Sciatic nerve (tissue), 2 donors: Measurements from ENCODE around the gene TMEM9. TPM values are rescaled to one million over a fixed set of nuclear protein-coding genes. Genes with fewer than 3 reads are reported as not detected.
A peak's percentile ranks its signal among the peaks of the same experiment; 100 is the strongest.

ENCODE experiments used
- ATAC-seq: fragments of 200-7000 bp; cut with Tn5 transposase; one replicate; pipeline ENCODE4 v1.9.1; 2020; ENCODE audit warnings: mild to moderate bottlenecking, moderate library complexity
- DNase-seq: peaks from one replicate; pipeline ENCODE4 v3.0.0-alpha.2; 2020; ENCODE audit warnings: low spot score
- intact Hi-C: fragments of 100-400 bp; cut with DNase I; formaldehyde crosslinking; loops from one replicate; pipeline ENCODE4 v1.14.2; 2022
- total RNA-seq: library from RNA; stranded (reverse); fragmentation: NEBNext Ultra II Directional; extraction: Animal tissue kit (Norgen Biotek cat#: 25700); gene quantifications from one replicate; pipeline ENCODE4 v1.2.1, GENCODE V29; 2021
- donor health status: DM: no; HTN: no; CAD: no.
- donor health status: DM: no; HTN: no; CAD: no.

The TMEM9 gene
- total RNA-seq: 42.9 TPM

DNA sequence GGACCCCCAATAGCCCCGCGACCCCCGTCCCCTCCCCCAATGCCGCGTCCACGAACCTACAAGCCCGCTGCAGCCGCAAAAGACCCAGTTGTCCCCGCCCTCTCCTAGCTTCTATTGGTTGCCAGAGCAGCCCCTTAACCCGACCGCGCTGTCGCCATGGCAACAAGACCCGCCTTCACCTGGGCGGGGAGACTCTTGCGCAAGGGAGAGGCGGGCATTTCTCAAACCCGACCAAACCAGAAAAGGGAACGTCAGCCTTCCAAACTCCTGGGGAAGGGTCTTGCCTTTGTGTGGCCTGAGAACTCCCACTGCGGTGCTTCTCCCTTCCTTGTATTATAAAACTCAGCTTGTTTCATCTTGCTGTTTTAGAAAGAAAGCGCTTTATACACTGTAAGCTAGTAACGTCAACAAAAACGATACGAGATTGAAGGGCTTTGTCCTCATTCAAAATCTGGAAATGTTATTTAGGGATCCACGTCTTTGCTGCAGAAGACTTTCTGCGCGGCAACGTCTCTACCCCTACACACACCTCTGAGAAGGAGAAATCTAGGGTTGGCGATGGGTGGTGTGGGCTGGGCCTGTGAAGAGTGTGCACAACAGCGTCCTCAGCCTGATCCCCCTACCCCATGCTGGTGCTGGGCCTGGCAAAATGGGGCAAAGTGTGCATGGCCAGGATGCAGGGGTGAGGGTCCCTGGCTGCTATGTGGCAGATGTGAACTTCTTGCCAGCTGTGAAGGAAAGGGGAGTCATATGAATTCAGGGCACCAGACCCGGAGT is at the start of gene TMEM9:
Gene TMEM9, minus strand, starts transcription at position 86 of the 777 bp plus-strand sequence. CDS start 551 bp downstream, outside the sequence.
- intact Hi-C loops: no loop called here
- DNase-seq (peak; percentile 100), ATAC-seq (peak; percentile 99)

- intact Hi-C loops: no loop called here
- ATAC-seq (no peak), DNase-seq (no peak)
Measured at GRCh38 chr1:201198598-201198997, 44.3 kb upstream of the TMEM9 start.

- intact Hi-C loops: no loop called here
- DNase-seq: no peak
- no peak for ATAC-seq
Measured at GRCh38 chr1:201194046-201194445, 39.8 kb upstream of the TMEM9 start.

DNA sequence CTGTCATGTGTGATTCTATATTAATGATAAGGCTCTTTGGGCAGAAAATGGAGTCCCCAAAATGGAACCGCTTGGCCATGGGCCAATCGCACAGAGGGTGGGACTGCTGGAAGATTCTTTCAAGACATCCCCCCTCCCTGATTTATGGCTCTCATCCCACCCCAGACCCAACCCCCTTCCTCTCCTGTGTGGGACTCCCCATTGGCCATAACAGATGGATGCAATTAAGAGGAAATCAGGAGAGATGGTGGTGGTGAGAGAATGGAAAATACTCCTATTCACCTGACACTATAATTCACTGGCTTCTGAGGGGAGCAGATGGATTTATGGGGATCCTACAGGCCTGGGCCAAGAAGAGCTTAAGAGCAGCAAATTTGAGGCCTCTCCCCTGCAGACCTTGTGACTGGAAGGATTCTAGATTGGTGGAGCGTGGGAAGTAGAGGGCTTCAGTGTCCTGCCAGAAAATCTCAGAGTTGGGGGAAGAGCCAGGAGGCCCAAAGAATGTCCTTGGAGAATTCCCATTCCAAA is 38.1 kb upstream of the TMEM9 start:
- intact Hi-C loops: no loop called here
- ATAC-seq: peak; percentile 39
- DNase-seq: no peak

GRCh38 chr1:201191653-201192260 is 37.5 kb upstream of the TMEM9 start:
- ATAC-seq (no peak), DNase-seq (no peak)
- intact Hi-C loops: no loop called here

GRCh38 chr1:201190624-201191051 is 36.4 kb upstream of the TMEM9 start, which contains the start of gene IGFN1:
Gene IGFN1 (plus strand): TSS chr1:201190824. CDS start chr1:201193294, 2,470 bp downstream.
- ATAC-seq (no peak), DNase-seq (no peak)
- intact Hi-C loops: no loop called here

- ATAC-seq (no peak), DNase-seq (no peak)
- intact Hi-C loops: no loop called here
Measured at GRCh38 chr1:201190005-201190404, 35.7 kb upstream of the TMEM9 start.

DNA sequence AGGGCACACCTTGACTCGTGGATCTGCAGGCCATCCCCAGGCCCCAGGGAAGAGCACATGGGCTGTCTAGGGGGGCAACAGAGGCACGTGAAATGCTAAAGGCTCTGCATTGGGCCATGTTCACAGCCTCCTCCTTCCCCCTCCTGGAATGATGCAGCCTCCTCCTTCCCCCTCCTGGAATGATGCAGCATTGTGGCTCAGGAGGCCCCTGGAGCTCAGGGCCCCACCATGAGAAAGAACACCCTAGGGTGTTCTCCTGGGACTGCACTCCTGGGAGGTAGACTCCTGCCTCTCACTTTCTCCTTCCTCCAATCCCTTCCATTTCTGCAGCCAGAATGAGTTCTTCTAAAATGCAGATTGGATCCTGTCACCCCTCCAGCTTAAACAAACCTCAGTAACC is 34.8 kb upstream of the TMEM9 start:
- no peak for ATAC-seq
- intact Hi-C loops: no loop called here

DNA sequence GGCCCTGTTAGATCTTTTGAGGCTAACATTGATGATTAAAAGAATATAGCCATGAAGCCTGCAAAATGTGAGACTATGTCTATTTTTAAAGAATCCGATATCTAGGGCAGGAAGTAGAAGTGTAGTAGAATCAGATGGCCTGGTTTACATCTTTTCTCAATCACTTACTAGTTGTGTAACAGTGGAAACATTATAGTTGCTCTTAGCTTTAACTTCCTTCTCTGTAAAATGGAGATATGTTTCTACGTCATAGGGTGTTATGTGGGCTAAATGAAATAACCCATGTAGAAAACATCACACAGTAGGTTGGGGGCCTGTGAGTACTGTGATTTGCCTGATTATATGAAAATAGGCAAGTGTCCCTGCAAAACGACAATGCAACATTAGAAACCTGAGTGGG is 31.9 kb upstream of the TMEM9 start:
- intact Hi-C loops: no loop called here
- no peak for ATAC-seq
- DNase-seq: no peak

More for the DNA sequence above, 34.8 kb upstream of the TMEM9 start:
- DNase-seq: no peak

GRCh38 chr1:201185527-201186128 is 31.4 kb upstream of the TMEM9 start:
- ATAC-seq (no peak), DNase-seq (peak; percentile 30)
- intact Hi-C loops: no loop called here

DNA sequence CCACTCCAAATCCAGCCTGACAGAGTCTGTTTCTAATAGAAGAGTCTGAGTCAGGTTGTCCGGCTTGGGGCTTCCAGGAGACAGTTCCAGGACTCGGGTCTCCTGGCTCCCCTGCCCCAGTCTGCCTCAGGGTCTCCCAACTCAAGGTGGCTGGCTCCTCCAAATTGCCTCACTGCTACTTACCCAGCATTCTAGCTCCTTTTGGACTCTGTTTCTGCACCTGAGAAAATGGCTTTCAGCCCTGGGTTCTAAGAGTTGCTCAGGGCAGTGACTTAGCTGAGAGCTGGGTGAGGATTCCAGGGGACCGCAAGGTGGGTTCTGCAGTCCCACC is 30.8 kb upstream of the TMEM9 start:
- DNase-seq (no peak), ATAC-seq (no peak)
- intact Hi-C loops: no loop called here

DNA sequence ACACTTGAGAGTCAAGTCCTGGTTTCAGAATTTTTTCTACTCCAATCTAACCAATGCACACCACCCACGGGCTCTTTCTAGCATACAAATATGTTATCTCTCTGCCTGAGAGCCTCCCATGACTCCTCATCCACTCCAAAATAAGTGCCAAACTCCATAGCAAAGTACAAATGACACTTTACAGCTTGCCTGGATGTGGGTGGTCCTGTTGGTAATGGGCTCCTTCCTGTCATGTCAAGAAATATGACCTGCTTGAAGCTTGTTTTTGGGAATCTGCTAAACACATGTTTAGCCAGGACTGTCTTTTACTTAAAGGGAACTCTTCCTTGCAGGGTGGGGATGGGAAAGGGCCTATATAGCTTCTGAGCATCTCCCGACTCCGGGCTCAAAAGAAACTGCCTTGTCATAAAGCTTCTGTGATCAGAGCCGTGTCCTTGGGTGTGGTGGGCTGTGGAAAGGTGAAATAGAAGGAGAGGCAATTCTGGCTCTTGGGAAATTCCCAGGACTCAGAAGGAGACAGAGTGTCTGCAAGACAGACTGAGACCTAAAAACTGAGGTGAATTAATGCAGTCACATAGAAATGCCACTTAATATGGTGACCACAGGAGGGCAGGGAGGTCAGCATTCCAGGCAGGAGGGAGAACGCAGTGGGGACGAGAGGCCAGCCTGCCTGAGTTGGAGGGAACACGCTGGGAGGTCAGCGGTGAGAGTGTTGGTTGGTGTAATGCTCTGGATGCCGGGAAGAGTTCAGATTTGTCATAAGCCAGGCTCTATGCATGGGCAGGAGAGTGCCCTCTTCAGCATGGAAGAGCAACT is 30.2 kb upstream of the TMEM9 start:
- DNase-seq: no peak
- ATAC-seq: peak; percentile 79
- intact Hi-C loops: no loop called here

GRCh38 chr1:201183753-201184152 is 29.5 kb upstream of the TMEM9 start:
- ATAC-seq (no peak), DNase-seq (no peak)
- intact Hi-C loops: no loop called here

- ATAC-seq: no peak
- no peak for DNase-seq
- intact Hi-C loops: no loop called here
Measured at GRCh38 chr1:201183209-201183608, 28.9 kb upstream of the TMEM9 start.

- intact Hi-C loops: no loop called here
- ATAC-seq (no peak), DNase-seq (no peak)
Measured at GRCh38 chr1:201181726-201182125, 27.5 kb upstream of the TMEM9 start.

DNA sequence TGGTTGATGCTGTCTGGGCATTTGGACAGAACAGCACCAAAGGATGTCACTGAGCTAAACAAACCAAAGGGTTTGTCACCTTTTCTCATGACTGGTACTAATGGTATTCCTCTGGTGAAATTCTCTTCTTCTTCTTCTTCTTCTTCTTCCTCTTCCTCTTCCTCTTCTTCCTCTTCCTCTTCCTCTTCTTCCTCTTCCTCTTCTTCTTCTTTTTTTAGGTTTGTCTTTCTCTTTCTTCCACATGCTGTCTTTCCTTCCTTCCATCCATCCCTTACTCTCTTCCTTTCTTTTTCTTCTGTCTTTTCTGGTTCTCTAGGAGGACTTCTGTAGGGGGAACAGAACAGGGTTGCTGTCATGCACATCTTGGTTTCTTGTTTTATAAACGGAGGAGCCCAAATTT is 27.0 kb upstream of the TMEM9 start:
- ATAC-seq (no peak), DNase-seq (no peak)
- intact Hi-C loops: no loop called here

- intact Hi-C loops: no loop called here
- ATAC-seq (no peak), DNase-seq (no peak)
Measured at GRCh38 chr1:201180901-201181300, 26.6 kb upstream of the TMEM9 start.

DNA sequence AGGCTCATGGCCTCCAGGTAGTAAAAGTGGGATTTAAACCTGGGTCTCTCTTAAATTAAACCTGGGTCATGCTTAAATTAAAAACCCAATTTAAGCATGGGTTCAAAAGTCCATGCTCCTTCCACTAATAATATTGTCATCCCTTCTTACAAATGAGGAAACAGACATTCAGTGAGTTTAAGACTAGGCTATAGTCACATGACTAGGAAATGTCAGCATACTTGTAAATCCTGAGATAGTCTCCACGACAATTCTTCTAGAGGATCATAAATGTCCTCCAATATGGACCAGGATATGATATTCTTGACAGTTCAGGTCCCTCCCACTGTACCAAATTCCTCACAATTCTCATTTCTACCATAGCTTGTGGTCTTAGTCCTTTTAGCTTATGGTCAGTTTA is 25.9 kb upstream of the TMEM9 start:
- intact Hi-C loops: no loop called here
- DNase-seq (no peak), ATAC-seq (no peak)

DNA sequence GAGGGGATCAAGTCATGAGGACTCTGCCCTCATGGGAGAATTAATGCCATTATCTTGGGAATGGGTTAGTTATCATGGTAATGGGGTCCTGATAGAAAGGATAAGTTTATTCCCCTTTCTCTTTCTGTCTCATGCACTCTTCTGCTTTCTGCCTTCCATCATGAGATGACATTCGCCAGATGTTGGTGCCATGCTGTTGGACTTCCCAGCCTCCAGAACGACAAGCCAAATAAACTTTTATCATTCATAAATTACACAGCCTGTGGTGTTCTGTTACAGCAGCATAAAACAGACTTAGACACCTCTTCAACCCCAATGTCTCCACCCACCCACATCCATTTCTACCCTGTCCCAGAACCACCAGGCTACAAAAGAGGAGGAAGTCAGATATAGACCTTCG is 24.4 kb upstream of the TMEM9 start:
- DNase-seq (no peak), ATAC-seq (no peak)
- intact Hi-C loops: no loop called here
